ENCODE measurements around the gene PKIG. TPM values are rescaled to one million over a fixed set of nuclear protein-coding genes. Genes with fewer than 3 reads are reported as not detected.

Gene PKIG
- total RNA-seq, 1 donor from 2014 or later = 181 TPM

DNA sequence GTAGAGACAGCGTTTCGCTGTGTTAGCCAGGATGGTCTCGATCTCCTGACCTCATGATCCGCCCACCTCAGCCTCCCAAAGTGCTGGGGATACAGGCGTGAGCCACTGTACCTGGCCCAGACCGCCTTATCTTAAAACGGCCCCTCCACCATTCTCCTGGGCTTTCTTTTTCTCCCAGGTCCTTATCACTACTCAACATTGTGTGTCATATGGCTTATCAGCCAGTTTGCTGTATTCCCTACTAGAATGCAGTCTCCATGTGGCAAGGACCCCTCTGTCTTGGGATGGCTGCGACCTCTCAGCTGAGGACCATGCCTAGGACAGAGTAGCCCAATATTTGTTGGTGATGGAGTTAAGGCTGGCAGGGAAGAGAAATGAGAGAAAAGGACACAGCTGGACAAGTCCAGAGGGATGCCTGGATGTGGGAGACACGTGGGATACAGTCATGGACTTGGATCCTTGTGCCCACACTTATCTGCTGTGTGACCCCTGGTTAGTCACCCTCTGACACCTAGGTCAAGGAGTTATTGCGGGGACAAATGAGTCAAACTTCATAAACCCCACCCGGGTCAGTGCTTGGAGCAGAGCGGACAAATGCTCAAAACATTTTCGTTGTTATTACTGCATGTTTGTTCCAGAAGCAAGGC, 45.1 kb downstream of the PKIG start:
- peaks cover 36% of the 10 kb centered on the region for H3K36me3 Mint-ChIP-seq (ENCODE audit: low read depth)
- H3K9me3 Mint-ChIP-seq = no peaks in the 10 kb centered on the region
- TF ChIP-seq, protein P1, sequence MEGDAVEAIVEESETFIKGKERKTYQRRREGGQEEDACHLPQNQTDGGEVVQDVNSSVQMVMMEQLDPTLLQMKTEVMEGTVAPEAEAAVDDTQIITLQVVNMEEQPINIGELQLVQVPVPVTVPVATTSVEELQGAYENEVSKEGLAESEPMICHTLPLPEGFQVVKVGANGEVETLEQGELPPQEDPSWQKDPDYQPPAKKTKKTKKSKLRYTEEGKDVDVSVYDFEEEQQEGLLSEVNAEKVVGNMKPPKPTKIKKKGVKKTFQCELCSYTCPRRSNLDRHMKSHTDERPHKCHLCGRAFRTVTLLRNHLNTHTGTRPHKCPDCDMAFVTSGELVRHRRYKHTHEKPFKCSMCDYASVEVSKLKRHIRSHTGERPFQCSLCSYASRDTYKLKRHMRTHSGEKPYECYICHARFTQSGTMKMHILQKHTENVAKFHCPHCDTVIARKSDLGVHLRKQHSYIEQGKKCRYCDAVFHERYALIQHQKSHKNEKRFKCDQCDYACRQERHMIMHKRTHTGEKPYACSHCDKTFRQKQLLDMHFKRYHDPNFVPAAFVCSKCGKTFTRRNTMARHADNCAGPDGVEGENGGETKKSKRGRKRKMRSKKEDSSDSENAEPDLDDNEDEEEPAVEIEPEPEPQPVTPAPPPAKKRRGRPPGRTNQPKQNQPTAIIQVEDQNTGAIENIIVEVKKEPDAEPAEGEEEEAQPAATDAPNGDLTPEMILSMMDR (IDR thresholded peaks at IDR 0.05) = no peak
- ChIA-PET CTCF (interaction anchor here (1.0 kb wide), 1 partner anchor 18 kb away, joined by 3 read pairs; no protein-coding TSS in a partner anchor), POLR2A (no interaction called here)
- no peaks in the 10 kb centered on the region for H3K27me3 Mint-ChIP-seq
- H3K27ac Mint-ChIP-seq = no peak overlapping the region
- H3K4me1 Mint-ChIP-seq = peaks cover 3% of the 10 kb centered on the region
- no peak overlapping the region for H3K4me3 Mint-ChIP-seq
- ATAC-seq (ENCODE audit: low read depth) (no peak), DNase-seq (no peak)
- intact Hi-C loops (cut with micrococcal nuclease) = no loop called here

DNA sequence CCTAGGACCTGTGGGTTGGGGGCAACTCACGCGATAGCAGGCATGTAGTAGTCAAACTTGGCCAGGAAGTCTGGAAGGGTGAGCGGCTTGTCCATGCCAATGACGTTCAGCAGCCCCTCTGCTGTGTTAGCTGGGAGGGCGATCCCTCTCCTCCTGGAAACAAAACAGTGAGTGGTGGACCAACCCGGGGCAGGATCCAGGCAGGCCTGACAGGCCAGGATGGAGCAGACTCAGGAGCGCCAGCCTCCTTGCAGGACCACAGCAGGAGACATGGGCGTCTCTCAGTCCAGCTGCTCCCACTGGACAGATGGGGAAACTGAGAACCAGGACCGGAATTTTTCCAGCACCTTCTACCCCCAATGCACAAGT, 46.6 kb downstream of the PKIG start:
- POLR2A ChIA-PET = interaction anchor here (0.7 kb wide), 1 partner anchor 10 kb away, joined by 7 read pairs; no protein-coding TSS in a partner anchor
- peaks cover 5% of the 10 kb centered on the region for H3K4me1 Mint-ChIP-seq
- CTCF ChIA-PET = no interaction called here
- no peaks in the 10 kb centered on the region for H3K27me3 Mint-ChIP-seq
- TF ChIP-seq, protein P1 (IDR thresholded peaks at IDR 0.05) = no peak
- intact Hi-C loops (cut with micrococcal nuclease) = no loop called here
- no peak overlapping the region for H3K27ac Mint-ChIP-seq
- DNase-seq (no peak), ATAC-seq (ENCODE audit: low read depth) (no peak)
- H3K9me3 Mint-ChIP-seq = no peaks in the 10 kb centered on the region
- peaks cover 30% of the 10 kb centered on the region for H3K36me3 Mint-ChIP-seq (ENCODE audit: low read depth)
- H3K4me3 Mint-ChIP-seq = no peak overlapping the region

DNA sequence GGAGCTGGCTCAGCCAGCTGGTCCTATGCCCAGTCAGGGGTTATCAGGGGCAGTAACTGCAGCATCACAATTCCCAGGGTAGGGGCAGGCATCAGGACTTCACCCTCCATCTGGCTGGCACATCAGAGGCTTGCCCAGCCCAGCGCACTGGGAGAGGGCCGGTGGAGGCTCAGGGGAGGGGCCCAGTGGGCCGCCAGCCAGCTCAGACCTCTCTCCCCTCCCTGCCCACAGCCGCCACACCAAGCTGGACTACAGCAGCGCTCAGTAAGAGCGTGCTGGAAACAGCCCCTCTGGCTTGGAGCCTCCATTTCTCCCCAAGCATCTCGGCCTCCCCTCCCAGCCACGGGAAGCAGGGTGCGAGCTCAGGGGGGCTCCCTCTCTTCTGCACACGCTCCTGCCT, 47.2 kb downstream of the PKIG start:
- ChIA-PET CTCF (no interaction called here), POLR2A (interaction anchor here (1.2 kb wide), 1 partner anchor 14 kb away, joined by 3 read pairs; no protein-coding TSS in a partner anchor)
- Mint-ChIP-seq H3K9me3 (no peaks in the 10 kb centered on the region), H3K4me3 (no peak overlapping the region), H3K27me3 (no peaks in the 10 kb centered on the region), H3K27ac (no peak overlapping the region), H3K36me3 (ENCODE audit: low read depth) (peaks cover 30% of the 10 kb centered on the region), H3K4me1 (peaks cover 5% of the 10 kb centered on the region)
- ATAC-seq (ENCODE audit: low read depth) = no peak
- intact Hi-C loops (cut with micrococcal nuclease) = no loop called here
- TF ChIP-seq, protein P1 (IDR thresholded peaks at IDR 0.05) = no peak
- no peak for DNase-seq

DNA sequence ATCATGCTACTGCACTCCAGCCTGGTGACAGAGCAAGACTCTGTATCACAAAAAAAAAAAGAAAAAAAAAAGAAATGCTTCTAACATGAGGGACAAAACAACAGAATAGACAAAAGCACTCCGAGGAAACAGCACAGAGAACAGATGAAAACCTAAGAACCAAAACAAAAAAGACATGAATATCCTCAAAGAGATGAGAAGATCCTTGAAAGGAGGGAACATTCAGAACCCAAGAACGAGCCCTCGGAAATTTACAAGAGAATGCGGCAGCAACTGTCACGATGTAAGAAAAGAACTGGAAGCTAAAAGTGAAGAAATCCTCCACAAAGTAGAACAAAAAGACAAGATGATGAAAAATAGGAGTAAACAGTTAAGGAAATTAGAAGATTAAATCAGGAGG, 47.9 kb downstream of the PKIG start:
- peaks cover 31% of the 10 kb centered on the region for H3K36me3 Mint-ChIP-seq (ENCODE audit: low read depth)
- DNase-seq = no peak
- TF ChIP-seq, protein P1 (IDR thresholded peaks at IDR 0.05) = no peak
- H3K4me3 Mint-ChIP-seq = no peak overlapping the region
- intact Hi-C loops (cut with micrococcal nuclease) = no loop called here
- POLR2A ChIA-PET = interaction anchor here (1.2 kb wide), 1 partner anchor 13 kb away, joined by 3 read pairs; no protein-coding TSS in a partner anchor
- no peaks in the 10 kb centered on the region for H3K9me3 Mint-ChIP-seq
- H3K27me3 Mint-ChIP-seq = no peaks in the 10 kb centered on the region
- no peak for ATAC-seq (ENCODE audit: low read depth)
- peaks cover 5% of the 10 kb centered on the region for H3K4me1 Mint-ChIP-seq
- CTCF ChIA-PET = no interaction called here
- H3K27ac Mint-ChIP-seq = no peak overlapping the region

DNA sequence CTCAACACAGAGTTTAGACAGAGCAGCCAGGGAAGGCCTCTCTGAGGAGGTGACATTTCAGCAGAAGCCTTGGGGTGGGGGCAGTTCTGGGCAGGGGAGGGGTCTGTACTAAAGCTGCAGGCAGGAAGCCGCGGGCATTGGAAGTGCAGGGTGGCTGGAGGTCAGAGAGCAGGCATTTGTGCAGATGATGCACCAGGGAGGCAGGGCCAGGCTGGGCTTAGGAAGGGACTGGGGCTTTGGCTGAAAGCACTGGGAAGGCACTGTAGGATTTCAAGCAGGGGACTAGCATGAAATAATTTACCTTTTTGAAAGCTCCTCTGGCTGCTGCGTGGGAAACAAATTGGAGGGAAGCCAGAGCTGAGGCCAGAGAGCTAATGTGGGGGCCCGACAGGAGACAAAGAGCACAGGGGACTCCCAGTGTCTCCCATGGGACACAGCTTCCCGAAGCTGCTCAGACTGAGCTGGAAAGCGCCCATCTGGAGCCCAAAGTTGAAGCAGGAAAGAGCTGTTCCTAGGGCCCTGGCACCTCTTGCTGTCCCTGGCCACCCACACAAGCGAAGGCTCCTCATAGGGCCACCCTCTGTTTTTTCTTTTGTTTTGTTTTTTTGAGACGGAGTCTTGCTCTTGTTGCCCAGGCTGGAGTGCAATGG, 49.8 kb downstream of the PKIG start:
- H3K36me3 Mint-ChIP-seq (ENCODE audit: low read depth) = peaks cover 36% of the 10 kb centered on the region
- ATAC-seq (ENCODE audit: low read depth) (no peak), DNase-seq (no peak)
- POLR2A ChIA-PET = interaction anchor here (0.6 kb wide), 1 partner anchor 9 kb away, joined by 5 read pairs; no protein-coding TSS in a partner anchor
- intact Hi-C loops (cut with micrococcal nuclease) = no loop called here
- TF ChIP-seq, protein P1 (IDR thresholded peaks at IDR 0.05) = no peak
- CTCF ChIA-PET = no interaction called here
- H3K4me3 Mint-ChIP-seq = no peak overlapping the region
- H3K4me1 Mint-ChIP-seq = peaks cover 5% of the 10 kb centered on the region
- H3K27ac Mint-ChIP-seq = no peak overlapping the region
- H3K9me3 Mint-ChIP-seq = no peaks in the 10 kb centered on the region
- H3K27me3 Mint-ChIP-seq = no peaks in the 10 kb centered on the region

All from activated B cell treated with CpG ODN at 0.5 μM for 24 hours (primary cell).